Testis (tissue), 2 donors: ENCODE results near the gene CECR2.

Source experiments
- POLR2A ChIP-seq: fragments of 450-650 bp; IDR thresholded peaks from one replicate; pipeline ENCODE4 v1.6.1; 2017; ENCODE audit warnings: antibody characterized with exemption, mild to moderate bottlenecking, moderate library complexity
- TF ChIP-seq, protein P1 (sequence below), 3 experiments: fragments of 450-650 bp in 2 of 3; fragments of 200-600 bp in 1 of 3; sonication (generic) in 1 of 3; IDR thresholded peaks; one replicate each; pipeline ENCODE4 v1.5.1; 2016 to 2019; ENCODE audit warnings: antibody characterized with exemption in 3 of 3, mild to moderate bottlenecking in 2 of 3, moderate library complexity in 1 of 3

DNA sequence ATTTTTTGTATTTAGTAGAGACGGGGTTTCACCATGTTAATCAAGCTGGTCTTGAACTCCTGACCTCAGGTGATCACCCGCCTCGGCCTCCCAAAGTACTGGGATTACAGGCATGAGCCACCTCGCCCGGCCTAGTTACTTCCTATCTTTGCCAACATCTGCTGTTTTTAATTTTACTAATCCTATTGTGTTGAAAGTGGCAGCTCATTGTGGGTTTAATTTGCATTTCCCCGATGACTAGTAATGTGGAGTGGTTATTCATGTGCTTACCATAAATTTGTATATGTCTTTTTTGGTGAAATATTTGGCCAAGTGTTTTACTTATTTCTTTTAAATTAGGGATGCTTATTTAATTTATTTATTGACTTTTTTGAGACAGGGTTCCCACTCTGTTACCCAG, 119.8 kb downstream of the CECR2 start:
- TF ChIP-seq, protein P1, sequence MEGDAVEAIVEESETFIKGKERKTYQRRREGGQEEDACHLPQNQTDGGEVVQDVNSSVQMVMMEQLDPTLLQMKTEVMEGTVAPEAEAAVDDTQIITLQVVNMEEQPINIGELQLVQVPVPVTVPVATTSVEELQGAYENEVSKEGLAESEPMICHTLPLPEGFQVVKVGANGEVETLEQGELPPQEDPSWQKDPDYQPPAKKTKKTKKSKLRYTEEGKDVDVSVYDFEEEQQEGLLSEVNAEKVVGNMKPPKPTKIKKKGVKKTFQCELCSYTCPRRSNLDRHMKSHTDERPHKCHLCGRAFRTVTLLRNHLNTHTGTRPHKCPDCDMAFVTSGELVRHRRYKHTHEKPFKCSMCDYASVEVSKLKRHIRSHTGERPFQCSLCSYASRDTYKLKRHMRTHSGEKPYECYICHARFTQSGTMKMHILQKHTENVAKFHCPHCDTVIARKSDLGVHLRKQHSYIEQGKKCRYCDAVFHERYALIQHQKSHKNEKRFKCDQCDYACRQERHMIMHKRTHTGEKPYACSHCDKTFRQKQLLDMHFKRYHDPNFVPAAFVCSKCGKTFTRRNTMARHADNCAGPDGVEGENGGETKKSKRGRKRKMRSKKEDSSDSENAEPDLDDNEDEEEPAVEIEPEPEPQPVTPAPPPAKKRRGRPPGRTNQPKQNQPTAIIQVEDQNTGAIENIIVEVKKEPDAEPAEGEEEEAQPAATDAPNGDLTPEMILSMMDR (IDR thresholded peaks at IDR 0.05): no peak
- no peak for TF ChIP-seq POLR2A
